PC-3 (cell line): ENCODE data around the gene FGR. TPM values are rescaled to one million over a fixed set of nuclear protein-coding genes. Genes with fewer than 3 reads are reported as not detected.

Source experiments
- ATAC-seq: fragments of 200-7000 bp; cut with Tn5 transposase; 2 replicates; pipeline ENCODE4 v1.9.1; 2020; ENCODE audit warnings: mild to moderate bottlenecking, moderate library complexity
- BruUV-seq: library from RNA; stranded (reverse); fragments of 400-500 nt; replicated peaks from 2 replicates; lab custom pipeline; 2021; lab: Mats Ljungman, UMichigan
- CTCF ChIA-PET: fragments of 300-600 bp; sonication (Branson Sonifier 250); formaldehyde crosslinking; loops from one replicate; lab custom pipeline; 2022; ENCODE audit warnings: antibody characterized with exemption; lab: Charles Lee
- POLR2A ChIA-PET: fragments of 300-600 bp; sonication (Branson Sonifier 250); formaldehyde crosslinking; loops from one replicate; lab custom pipeline; 2022; ENCODE audit warnings: antibody characterized with exemption; ENCODE audit not compliant: unreplicated experiment; lab: Charles Lee
- DNase-seq: peaks from one replicate; pipeline ENCODE4 v3.0.0-alpha.2; 2015
- H2AFZ ChIP-seq: fragments of 300-600 bp; sonication (generic); 2 replicates; pipeline ENCODE4 v1.6.0; 2016; ENCODE audit warnings: antibody characterized with exemption, low read length
- H3F3A ChIP-seq: fragments of 300-600 bp; sonication (generic); one replicate; pipeline ENCODE4 v1.6.0; 2017; ENCODE audit warnings: antibody characterized with exemption, low read length, control low read depth, mild to moderate bottlenecking; ENCODE audit not compliant: unreplicated experiment
- H3K27ac ChIP-seq: fragments of 300-600 bp; sonication (generic); 2 replicates; pipeline ENCODE4 v1.5.1; 2016; ENCODE audit warnings: mild to moderate bottlenecking, low read length
- H3K27me3 ChIP-seq: fragments of 300-600 bp; sonication (generic); 2 replicates; pipeline ENCODE4 v1.6.1; 2016; ENCODE audit warnings: low read length, mixed read lengths
- H3K36me3 ChIP-seq: fragments of 300-600 bp; sonication (generic); 2 replicates; pipeline ENCODE4 v1.6.1; 2016; ENCODE audit warnings: low read depth, mixed run types, low read length, mixed read lengths
- H3K4me1 ChIP-seq: fragments of 300-600 bp; sonication (generic); 2 replicates; pipeline ENCODE4 v1.5.1; 2016; ENCODE audit warnings: low read length; ENCODE audit not compliant: insufficient read depth
- H3K4me2 ChIP-seq: fragments of 300-600 bp; sonication (generic); 2 replicates; pipeline ENCODE4 v1.6.0; 2016; ENCODE audit warnings: low read length
- H3K4me3 ChIP-seq: fragments of 300-600 bp; sonication (generic); 2 replicates; pipeline ENCODE4 v1.5.1; 2016; ENCODE audit warnings: mild to moderate bottlenecking, low read length, mixed read lengths
- H3K79me2 ChIP-seq: fragments of 300-600 bp; sonication (generic); 2 replicates; pipeline ENCODE4 v1.6.1; 2017; ENCODE audit warnings: low read length, mixed read lengths
- H3K9ac ChIP-seq: fragments of 300-600 bp; sonication (generic); 2 replicates; pipeline ENCODE4 v1.6.0; 2016; ENCODE audit warnings: mild to moderate bottlenecking, low read length
- H3K9me2 ChIP-seq: fragments of 300-600 bp; sonication (generic); replicated peaks from 2 replicates; pipeline ENCODE4 v1.6.1; 2016; ENCODE audit warnings: mixed run types, low read length, mixed read lengths
- H3K9me3 ChIP-seq: fragments of 300-600 bp; sonication (generic); 2 replicates; pipeline ENCODE4 v1.6.1; 2016; ENCODE audit warnings: low read length, mixed read lengths
- H4K20me1 ChIP-seq: fragments of 300-600 bp; sonication (generic); 2 replicates; pipeline ENCODE4 v1.6.1; 2016; ENCODE audit warnings: low read length, mixed read lengths
- CTCF ChIP-seq: fragments of 300-600 bp; sonication (generic); conservative IDR thresholded peaks from 2 replicates; pipeline ENCODE4 v1.5.1; 2017; ENCODE audit warnings: antibody characterized with exemption, low read depth, mild to moderate bottlenecking, low read length
- EZH2 ChIP-seq: fragments of 300-600 bp; sonication (generic); IDR thresholded peaks from one replicate; pipeline ENCODE4 v1.6.1; 2017; ENCODE audit warnings: antibody characterized with exemption, mild to moderate bottlenecking, low read length; ENCODE audit not compliant: unreplicated experiment
- EZH2phosphoT487 ChIP-seq: fragments of 300-600 bp; sonication (generic); IDR thresholded peaks from 2 replicates; pipeline ENCODE4 v1.6.1; 2018; ENCODE audit warnings: mild to moderate bottlenecking, antibody characterized with exemption, low read length, borderline replicate concordance
- intact Hi-C: fragments of 100-400 bp; cut with micrococcal nuclease; formaldehyde crosslinking; loops from 2 replicates; pipeline ENCODE4 v1.9.0; 2023
- total RNA-seq: library from RNA; depleted of rRNA; stranded (reverse); fragments of >200 nt; gene quantifications from 2 replicates; pipeline ENCODE4 v1.2.3, GENCODE V29; 2014

The FGR gene
- total RNA-seq, 1 experiment from 2014 or later = not detected

GRCh38 chr1:27626031-27626935 lies 8.7 kb downstream of the FGR start:
- no peak overlapping the region for H3K4me2 ChIP-seq
- ATAC-seq = no peak
- H3K9me3 ChIP-seq = no peaks in the 10 kb centered on the region
- H3K4me3 ChIP-seq = no peak overlapping the region
- no peaks in the 10 kb centered on the region for H3F3A ChIP-seq
- no peaks in the 10 kb centered on the region; the same call in 1 of the 2 replicates for H3K4me1 ChIP-seq
- no peak for DNase-seq
- H4K20me1 ChIP-seq = no peaks in the 10 kb centered on the region
- no peaks in the 10 kb centered on the region for H3K27me3 ChIP-seq
- no peak overlapping the region for H2AFZ ChIP-seq
- CTCF ChIA-PET = no interaction called here
- H3K9ac ChIP-seq = no peak overlapping the region
- TF ChIP-seq EZH2 (no peak), EZH2phosphoT487 (no peak), CTCF (no peak)
- POLR2A ChIA-PET = no interaction called here
- BruUV-seq = no TSS peak
- H3K9me2 ChIP-seq = no peaks in the 10 kb centered on the region
- H3K79me2 ChIP-seq = no peaks in the 10 kb centered on the region
- no peaks in the 10 kb centered on the region for H3K36me3 ChIP-seq
- H3K27ac ChIP-seq = no peak overlapping the region
- intact Hi-C loops = no loop called here

DNA sequence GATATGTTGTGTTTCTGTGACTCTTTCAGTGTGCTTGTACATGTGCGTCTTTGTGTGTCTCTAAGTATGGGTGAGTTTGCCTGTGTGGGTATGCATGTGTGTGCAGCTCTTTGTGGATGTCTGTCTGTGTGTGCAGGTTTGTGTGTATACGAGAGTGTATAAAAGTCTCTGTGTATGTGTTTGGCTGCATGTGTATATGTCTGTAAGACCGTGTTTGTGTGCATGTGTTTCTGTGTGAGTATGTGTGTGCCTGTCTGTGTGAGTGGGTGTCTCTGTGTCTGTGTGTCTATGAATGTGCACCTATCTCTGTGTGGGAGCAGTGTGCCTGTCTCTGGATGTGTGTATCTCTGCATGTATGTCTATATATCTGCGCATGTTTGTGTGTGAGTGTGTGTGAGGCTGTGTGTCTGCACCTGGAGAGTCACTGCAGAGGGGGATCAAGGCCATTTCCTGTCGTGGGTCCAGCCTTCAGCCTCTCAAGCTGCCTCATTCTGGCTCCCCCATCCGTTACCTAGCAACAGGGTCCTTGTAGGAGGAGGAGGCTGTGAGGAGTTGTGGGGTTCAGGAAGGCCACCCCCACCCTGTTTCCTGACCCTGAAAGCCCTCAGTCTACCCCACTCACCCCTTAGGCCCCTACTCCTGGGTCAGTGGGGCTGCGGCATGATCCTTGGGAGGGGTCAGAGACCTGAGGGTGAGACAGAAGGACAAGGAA lies 10.4 kb downstream of the FGR start:
- intact Hi-C loops = no loop called here

More for the DNA sequence above, 10.4 kb downstream of the FGR start:
- H4K20me1 ChIP-seq = no peaks in the 10 kb centered on the region
- H3K4me2 ChIP-seq = no peak overlapping the region
- H3K9me3 ChIP-seq = no peaks in the 10 kb centered on the region
- ATAC-seq (no peak), DNase-seq (no peak)
- CTCF ChIA-PET = no interaction called here
- no peaks in the 10 kb centered on the region for H3K9me2 ChIP-seq
- POLR2A ChIA-PET = no interaction called here
- H3K4me3 ChIP-seq = no peak overlapping the region
- BruUV-seq = no TSS peak
- H3F3A ChIP-seq = no peaks in the 10 kb centered on the region
- no peak overlapping the region for H3K9ac ChIP-seq
- no peak overlapping the region for H3K27ac ChIP-seq
- H3K27me3 ChIP-seq = no peaks in the 10 kb centered on the region
- H3K4me1 ChIP-seq = no peaks in the 10 kb centered on the region; the same call in 1 of the 2 replicates
- TF ChIP-seq EZH2phosphoT487 = no peak
- no peak for TF ChIP-seq CTCF
- TF ChIP-seq EZH2 = no peak
- no peaks in the 10 kb centered on the region for H3K79me2 ChIP-seq
- H2AFZ ChIP-seq = no peak overlapping the region
- H3K36me3 ChIP-seq = no peaks in the 10 kb centered on the region
